Activated CD8-positive, alpha-beta memory T cell treated with anti-CD3 and anti-CD28 coated beads for 24 hours (primary cell): Measurements from ENCODE around the gene CRISPLD2.
"Not testable (repeated sequence)": the region's sequence is repeated elsewhere in the genome, so short reads cannot be mapped to it uniquely, and the experiment has no call there.

Experiments
- DNase-seq: peaks from one replicate; pipeline ENCODE4 v3.0.0-alpha.2; 2020

CRISPLD2 gene

DNA sequence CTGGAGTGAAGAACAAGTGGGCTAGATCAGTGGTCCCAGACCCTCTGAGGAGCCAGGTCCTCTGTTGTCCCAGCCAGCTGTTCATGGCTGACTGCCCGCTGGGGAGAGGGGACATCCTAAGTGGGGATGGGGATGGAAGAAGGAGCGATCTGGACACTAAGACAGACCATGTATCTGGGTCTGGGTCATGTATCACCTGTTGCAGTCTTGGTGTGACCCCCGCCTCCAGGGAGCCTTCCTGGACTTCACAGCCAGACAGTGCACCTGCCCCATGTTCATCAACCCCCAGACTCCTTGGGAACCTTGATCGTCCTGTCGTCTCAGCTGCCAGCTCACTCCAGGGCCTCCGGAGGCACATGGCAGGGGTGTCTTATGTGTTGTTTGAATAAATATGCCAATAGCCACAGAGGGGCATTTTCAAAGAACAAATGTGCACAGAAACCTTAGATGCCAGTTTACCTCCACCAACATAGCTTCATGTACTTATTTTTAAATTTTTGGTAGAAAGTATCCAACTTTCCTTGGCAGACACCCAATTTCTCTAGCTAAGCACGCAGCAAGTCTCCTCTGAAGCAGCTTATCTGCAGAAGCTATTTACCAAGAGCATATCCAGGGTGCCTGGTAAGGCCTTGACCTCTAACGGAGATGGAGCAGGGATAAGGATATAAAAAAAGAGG lies 43.2 kb downstream of the CRISPLD2 start:
- DNase-seq = no peak

DNA sequence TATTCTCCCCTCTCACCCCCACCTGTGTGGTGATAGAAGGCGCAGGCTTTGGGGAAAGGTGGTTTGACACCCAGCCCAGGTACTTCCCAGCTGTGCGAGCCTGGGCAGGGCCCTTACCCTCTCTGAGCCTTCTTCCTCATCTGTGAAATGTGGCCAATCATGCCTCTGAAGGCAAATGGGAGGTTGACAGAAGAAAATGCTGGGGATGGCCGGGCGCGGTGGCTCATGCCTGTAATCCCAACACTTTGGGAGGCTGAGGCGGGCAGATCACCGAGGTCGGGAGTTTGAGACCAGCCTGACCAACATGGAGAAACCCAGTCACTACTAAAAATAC lies 43.7 kb downstream of the CRISPLD2 start:
- no peak for DNase-seq

DNA sequence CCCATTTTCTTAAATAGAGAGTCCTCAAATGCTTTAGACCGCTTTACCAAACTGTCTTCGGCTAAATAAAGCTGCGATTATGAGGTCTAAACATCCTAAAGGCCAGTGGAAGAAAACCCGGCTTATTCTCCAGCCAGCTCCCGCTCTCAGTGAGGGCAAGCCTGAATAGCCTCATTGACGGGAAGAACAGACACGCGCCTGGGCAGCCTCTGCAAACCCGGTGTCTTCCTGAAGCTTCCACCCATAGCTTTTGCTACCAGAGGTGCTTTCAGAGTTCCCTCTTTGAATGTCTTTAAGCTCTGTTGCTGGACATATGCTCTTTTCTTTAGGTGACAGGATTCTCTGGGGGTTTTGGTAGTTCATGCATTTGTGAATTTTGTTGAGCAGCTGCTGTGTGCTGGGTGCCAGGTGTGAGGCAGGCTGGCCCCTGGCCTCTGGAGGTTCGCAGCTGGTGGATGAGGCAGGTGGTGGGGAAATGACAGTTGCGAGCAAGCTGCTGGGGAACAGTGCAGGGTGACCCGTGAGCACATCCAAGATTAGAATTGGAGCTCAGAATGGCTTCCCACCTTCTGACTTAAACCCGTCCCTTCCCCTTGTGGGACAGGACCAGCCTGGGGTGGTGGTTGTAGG lies 44.7 kb downstream of the CRISPLD2 start:
- DNase-seq = no peak

DNA sequence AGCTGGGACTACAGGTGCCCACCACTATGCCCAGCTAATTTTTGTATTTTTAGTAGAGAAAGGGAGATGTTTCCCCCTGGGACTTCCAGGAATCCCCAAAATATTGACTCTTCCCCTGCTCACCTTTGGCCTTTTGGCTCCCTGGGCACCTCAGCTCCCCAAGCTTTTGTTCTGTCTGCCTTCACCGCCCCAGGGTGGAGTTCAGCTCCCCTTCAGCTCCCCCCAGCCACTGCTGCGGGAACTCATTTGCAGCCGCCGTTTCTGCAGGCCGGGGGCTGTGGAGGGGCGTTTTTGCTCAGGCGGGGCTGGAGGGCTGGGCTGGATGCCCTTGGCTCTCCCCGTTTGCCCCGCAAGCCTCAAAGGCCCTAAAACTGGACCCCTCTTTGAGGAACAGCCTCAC lies 47.9 kb downstream of the CRISPLD2 start:
- DNase-seq = no peak

DNA sequence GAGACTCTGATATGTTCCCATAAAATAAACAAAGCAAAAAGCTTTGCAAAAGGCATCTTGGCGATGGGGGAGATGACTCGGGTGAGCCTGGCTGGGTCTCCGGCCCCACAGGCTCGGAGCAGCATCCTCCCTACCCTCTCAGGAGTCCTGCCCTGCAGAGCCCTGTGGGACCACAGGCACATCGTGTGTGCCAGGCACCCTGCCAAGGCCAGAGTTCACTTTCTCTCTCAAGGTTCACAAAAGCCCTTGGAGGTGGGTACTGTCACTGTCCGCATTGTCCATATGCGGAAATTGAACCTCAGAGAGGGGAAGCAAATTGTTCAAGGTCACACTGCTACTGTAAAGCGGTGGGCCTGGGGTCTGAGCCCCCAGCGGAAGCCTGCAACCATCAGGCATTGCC lies 48.5 kb downstream of the CRISPLD2 start:
- no peak for DNase-seq

DNA sequence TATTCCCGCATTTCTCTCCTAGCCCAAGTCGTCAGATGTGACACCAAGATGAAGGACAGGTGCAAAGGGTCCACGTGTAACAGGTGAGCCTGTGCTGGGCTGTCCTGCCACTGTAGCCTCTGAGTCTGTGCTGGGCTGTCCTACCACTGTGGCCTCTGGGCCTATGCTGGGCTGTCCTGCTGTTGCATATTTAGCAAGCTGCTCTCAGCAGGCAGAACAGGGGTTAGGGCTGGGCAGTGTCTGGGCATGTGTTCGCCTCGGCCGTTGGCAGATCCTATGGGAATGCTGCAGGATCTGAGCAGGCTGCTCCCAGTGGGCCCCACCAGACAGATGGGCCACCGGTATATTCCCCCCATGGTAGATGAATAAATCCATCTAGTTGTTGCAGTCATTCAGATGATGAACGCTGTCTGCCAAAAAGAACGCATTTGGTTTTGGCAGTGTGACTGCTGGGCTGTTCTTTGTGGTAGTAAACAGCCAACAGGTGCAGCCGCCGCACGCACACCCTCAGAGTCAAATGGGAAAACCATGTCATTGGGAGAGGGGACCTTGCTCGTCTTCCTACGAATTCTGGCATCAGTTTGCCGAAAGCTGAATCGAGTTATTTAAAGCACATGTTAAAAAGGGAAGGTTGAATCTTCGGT lies 49.2 kb downstream of the CRISPLD2 start:
- no peak for DNase-seq

DNA sequence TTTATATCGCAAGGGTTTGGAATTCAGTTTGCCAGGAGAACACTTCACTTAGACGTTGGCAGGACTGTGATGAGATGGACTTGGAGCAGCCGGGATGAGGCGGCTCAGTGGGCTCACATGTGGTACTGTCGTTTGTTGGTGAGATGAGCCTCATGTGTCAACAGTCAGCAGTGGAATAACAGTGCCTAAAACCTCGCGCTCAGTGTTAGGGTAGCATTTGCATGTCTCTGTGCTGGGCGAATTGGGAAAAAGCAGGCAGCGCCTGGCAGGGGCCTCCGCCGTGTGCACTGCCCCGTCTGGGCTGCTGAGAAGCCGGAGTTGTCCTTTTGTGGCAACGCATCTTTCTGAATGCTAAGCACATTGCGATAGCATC lies 49.7 kb downstream of the CRISPLD2 start:
- DNase-seq = no peak

DNA sequence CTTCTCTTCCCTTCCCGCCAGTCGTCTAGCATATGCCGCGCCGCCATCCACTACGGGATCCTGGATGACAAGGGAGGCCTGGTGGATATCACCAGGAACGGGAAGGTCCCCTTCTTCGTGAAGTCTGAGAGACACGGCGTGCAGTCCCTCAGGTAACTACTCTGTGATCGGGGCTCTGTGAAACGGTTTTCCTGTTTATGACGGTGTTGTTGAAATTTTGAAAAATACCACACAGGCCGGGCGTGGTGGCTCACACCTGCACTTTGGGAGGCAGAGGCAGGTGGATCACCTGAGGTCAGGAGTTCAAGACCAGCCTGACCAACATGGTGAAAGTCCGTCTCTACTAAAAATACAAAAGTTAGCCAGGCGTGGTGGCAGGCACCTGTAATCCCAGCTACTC lies 53.2 kb downstream of the CRISPLD2 start:
- not testable (repeated sequence) for DNase-seq

DNA sequence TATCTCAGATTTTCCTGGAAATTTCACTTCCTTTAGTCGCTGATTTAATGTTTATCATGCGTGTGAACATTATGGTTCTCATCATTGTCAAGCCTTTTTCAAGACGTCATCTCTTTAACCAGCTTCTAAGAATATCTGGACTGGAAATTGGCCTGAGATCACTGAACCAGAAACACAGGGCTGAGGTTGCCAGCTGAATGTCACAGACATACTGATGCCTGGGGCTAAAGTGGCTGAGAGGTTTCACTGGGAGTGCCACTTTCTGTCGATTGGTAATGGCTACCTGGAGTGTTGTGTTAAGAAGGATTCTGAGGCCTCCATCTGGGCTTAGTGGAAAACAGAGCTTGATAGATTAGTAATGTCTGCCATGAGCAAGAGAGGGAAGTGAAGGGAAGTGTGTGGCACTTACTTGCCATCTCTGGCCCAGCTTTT lies 54.2 kb downstream of the CRISPLD2 start:
- DNase-seq = no peak

DNA sequence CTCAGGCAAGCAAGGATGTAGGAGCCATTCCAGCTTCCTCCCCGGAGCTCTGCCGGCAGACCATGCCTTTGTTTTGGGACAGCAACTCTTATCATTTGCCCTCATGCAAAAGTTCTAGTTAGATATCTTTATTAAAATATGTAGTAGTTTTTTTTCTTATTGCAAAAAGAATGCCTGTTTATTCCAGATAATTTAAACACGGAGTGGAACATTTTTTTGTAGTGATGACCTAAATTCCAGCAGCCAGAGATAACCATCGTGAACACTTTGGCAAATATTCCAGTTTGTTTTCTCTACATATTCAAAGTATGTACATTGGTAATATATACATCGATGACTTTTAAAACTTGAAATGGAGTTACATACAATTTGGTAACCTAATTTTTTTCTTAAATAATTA lies 54.8 kb downstream of the CRISPLD2 start:
- DNase-seq = no peak

DNA sequence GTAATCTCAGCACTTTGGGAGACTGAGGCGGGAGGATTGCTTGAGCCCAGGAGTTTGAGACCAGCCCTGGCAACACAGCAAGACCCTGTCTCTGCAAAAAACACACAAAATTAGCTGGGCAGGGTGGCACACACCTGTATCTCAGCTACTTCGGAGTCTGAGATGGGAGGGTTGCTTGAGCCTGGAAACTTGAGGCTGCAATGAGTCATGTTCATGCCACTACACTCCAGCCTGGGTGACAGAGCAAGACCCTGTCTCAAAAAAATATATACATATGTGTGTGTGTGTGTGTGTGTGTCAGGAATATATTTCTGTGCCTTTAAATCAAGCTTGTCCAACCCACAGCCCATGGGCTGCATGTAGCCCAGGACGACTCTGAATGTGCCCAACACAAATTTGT lies 55.2 kb downstream of the CRISPLD2 start:
- DNase-seq = no peak

DNA sequence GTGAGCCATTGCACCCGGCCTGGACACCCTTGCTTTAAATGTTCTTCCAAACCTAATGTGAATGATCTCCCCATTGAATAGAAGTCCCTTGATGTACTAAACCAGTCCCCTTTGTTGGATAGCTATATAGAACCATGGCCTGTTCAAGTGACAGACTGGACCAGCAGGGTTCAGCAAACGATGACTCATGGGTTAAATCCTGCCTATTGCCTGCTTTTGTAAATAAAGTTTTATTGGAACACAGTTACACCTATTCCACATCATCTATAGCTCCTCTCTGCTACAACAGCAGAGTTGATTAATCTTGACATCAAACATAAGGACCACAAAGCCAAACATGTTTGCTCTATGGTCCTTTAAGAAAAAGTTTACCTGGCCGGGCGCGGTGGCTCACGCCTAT lies 56.1 kb downstream of the CRISPLD2 start:
- no peak for DNase-seq

DNA sequence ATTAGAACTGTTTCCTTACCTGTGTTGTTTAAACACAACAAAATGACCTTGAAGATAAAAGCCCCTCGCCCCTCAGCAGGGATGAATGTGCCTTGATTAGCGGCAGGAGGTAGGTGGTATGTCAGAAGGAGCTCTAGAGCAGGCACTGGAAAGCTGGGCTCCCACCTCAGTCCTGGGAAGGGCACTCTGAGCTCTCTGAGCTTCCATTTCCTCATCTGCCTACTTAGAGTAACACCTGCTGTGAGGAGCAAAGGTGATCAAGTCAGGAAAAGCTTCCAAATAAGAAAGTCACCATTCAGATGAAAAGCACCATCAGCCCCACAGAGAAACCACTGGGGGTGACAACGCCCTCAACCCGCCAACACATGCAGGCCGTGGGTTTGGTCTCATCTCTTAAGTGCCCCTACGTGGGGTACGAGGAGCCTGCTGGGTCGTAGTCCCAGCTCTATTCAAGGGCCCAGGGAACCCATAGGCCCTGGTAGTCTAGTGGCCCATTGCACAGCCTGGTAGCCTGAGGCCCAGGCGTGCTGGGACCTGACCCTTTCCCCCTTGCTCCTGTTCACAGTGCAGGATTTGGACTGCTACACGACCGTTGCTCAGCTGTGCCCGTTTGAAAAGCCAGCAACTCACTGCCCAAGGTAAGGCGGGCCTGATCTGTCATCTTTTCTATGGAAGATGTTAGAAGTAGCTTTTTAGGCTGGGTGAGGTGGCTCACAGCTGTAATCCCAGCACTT lies 57.3 kb downstream of the CRISPLD2 start:
- DNase-seq = no peak

DNA sequence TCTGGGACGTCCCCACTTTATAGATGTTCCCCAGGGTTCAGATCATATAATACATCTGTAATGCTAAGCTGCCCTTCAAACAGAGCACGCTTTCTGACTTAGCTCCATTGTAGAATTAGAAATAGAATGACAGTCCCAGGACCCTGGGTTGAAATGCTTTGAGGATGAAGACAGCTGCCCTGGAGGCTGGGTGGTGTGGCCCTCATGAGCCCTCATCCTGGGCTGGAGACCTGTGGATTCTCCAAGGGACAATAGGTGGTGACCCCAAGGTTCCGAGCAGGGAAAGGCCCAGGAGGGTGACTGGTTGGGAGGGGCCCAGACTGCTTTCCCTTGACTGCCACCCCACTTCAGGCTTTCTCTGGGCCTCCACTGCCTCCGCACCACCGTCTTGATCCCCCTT lies 59.0 kb downstream of the CRISPLD2 start:
- no peak for DNase-seq

DNA sequence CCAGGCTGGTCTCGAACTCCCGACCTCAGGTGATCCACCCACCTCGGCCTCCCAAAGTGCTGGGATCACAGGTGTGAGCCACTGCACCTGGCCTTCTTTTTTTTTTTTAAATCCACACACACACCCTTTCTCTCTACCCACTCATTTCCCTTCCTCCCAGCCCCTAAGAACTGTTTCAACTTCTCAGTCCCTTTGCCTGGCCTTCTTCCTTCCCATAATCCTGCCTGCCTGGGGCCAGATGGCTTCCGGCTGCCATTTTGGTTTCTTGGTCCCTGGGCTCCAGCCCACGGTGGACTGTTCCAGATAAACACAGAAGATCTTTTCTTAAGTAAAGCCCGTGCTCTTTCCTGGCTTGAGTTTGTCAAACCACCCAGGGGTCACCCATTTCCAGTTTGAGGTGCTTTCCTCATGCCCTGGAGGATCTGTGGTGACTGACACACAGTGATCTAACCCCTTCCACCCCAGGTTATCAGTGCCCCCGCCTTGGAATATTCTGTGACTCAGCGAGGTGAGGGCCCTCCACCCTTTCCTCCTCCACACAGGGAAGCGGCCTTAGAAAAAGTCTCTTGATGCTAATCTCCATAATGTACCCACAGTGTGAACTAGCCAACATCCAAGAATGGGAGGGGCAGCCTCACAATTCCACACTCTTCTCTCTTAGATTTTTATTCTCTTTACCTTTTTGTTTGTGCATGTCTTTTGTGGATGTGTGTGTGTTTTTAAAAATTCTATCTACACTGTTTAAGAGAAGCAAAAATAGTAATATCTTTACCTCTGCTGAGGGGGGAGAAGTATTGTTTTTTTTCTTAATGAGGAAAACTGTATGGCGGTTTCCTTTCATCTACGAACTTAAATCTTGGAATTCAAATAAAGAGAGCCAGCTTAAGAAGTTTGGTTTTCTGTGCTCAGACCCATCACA lies 60.0 kb downstream of the CRISPLD2 start:
- no peak for DNase-seq

DNA sequence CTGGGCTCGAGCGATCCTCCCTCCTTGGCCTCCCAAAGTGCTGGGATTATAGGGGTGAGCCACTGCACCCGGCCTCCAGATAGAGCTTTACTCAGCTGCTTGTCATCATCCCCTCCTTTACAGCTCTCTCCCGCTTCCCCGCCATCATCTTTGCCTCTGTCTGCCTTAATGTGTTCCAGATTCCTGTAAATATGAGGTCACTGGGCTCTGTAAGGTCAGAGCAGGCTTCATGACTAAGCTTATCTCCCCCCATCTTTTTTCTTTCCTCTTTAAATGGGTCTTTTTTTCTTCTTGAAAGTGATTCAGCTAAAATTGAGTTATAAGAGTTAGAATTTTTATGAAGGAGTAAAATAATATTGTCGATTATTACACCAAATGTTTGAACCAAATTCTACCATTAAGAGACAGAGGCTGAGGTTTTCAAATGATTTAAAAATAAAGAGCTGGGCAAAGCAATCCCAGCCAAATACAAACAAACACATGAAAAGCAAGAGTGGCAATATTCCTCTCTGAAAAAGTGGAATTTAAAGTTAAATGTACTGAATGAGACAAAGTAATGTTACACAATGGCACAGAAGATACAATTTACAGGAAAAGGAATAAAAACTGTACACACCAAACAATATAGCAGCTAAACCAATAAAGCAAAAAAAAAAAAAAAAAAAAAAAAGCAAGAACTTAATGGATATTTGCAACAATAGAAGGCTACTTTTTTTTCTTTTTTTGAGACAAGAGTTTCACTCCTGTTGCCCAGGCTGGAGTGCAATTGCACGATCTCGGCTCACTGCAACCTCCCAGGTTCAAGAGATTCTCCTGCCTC lies 62.1 kb downstream of the CRISPLD2 start:
- no peak for DNase-seq

DNA sequence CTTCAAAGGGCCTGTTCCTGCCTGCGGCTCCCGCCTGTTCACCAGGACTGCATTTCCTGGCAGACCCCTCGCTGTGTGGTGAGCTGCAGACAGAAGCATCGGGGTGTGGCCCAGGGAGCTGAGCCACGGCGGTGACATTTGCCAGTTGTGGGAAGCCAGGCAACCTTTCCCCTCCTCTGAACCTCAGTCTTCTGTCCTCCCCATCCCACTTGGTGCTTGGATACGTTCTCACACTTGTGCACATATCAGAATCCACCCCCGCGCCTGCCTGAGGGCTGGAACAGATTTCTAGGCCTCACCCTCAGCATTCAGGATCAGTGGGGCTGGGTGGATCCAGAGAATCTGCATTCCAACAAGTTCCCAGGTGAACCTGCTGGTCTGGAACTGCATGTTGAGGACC lies 63.5 kb downstream of the CRISPLD2 start:
- no peak for DNase-seq

DNA sequence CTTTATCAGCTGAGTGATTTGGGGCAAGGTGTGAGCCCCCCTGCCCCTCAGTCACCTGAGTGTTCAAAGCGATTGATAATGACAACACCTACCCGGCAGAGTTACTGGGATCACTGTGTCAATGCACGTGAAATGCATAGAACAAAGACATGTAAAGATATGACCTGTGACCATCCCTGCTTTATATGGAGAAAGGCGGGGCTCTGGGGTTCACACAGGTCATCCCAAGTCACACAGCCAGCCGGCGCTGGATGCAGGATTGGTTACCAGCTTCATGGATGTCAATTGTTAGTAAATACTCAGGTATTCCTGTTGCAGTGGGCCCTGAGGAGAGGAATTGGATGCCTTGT lies 64.4 kb downstream of the CRISPLD2 start:
- DNase-seq = no peak

DNA sequence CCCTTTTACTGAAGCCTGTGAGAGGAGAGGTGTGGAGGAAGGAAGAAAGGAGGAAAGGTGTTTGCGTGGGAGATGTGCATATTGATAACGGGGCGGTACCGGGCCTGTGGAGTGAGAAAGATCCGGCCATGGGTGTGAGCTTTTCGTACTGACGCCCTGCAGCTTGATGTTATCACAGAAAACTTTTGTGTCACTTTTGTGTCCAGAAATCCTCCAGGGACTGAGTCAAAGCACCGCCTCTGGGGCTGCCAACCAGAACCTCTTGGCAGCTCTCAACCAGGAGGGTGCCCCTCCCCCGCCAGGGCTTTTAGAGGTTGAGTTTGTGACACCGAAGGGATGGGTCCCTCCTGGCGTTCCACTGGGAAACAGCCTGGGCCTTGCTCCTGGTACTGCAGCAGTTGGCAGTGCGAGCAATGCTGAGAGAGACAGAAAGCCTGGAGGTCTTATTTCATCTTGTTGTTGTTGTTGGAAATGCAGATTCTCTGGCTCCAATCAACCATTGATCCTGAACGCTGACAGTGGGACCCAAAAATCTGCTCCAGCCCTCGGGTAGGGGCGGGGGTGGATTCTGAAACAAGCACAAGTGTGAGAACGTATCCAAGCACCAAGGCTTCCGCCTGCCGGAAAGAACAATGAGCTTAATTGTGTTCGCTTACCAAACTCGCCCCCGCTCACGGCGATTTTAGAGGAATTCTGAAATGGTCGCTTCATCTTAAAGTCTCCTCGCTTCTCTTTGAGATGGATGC lies 65.0 kb downstream of the CRISPLD2 start:
- no peak for DNase-seq

DNA sequence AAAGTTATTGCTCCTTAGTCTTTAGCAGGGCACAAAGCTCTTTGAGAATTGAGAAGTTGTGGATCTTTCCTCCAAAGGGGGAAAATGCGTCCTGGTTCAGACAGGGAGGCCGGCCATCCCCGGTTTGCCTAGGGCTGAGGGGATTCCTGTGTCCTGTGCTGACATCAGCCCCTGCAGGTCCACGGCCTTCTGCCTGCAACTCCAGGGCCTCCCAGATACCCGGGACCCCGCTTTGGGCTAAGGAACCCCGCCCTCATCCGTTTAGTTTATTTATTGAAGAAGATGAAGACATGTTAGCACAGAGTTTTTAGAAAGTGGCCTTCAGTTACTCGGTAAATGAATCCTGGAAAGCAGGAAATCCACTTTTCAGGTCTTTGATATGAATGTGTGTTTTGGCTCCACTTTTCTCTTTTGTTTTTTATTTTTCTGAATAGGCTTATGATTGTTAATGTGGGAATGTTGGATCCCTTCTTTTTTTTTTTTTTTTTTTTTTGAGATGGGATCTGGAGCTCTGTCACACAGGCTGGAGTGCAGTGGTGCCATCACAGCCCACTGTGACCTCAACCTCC lies 65.6 kb downstream of the CRISPLD2 start:
- no peak for DNase-seq

DNA sequence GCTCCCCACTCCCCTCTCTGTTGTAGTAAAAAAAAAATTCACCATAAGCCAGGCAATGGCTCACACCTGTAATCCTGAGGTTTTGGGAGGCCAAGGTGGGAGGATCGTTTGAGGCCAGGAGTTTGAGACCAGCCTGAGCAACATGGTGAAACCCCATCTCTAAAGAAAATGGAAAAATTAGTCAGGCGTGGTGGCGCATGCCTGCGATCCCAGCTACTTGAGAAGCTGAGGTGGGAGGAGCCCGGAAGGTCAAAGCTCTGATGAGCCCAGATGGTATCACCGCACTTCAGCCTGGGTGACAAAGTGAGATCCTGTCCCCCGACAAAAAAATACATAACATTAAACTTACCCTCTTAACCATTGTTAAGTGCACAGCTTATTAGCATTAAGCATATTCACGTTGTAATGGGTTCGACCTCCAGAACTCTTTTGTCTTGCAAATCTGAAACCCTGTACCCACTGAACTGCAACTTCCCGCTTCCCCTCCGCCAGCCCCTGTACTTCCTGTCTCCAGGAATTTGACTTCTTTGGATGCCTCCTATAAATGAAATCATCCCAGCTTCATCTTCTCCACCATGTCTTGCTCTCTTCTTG lies 66.8 kb downstream of the CRISPLD2 start:
- DNase-seq = no peak
